Activated B cell treated with CpG ODN at 0.5 μM for 24 hours (primary cell): ENCODE measurements around the gene KCNK2. TPM values are rescaled to one million over a fixed set of nuclear protein-coding genes. Genes with fewer than 3 reads are reported as not detected.

Experiments used
- ATAC-seq: fragments of 200-7000 bp; cut with Tn5 transposase; one replicate; pipeline ENCODE4 v1.10.0; 2021; ENCODE audit warnings: low read depth, mild to moderate bottlenecking, moderate library complexity
- CTCF ChIA-PET: fragments of 350-600 bp; sonication (Branson Sonifier 250); formaldehyde crosslinking; loops from one replicate; lab custom pipeline; 2021; ENCODE audit warnings: antibody characterized with exemption; lab: Charles Lee
- POLR2A ChIA-PET: fragments of 350-600 bp; sonication (Branson Sonifier 250); formaldehyde crosslinking; loops from one replicate; lab custom pipeline; 2021; ENCODE audit warnings: antibody characterized with exemption; lab: Charles Lee
- DNase-seq: peaks from one replicate; pipeline ENCODE4 v3.0.0; 2022
- H3K27ac Mint-ChIP-seq: one replicate; pipeline ENCODE4 v1.8.0; 2020; ENCODE audit warnings: mixed read lengths
- H3K27me3 Mint-ChIP-seq: one replicate; pipeline ENCODE4 v1.8.0; 2021; ENCODE audit warnings: mixed read lengths
- H3K36me3 Mint-ChIP-seq: one replicate; pipeline ENCODE4 v1.8.0; 2021; ENCODE audit warnings: low read depth, mixed read lengths
- H3K4me1 Mint-ChIP-seq: one replicate; pipeline ENCODE4 v1.8.0; 2021; ENCODE audit warnings: mixed read lengths
- H3K4me3 Mint-ChIP-seq: one replicate; pipeline ENCODE4 v1.8.0; 2020; ENCODE audit warnings: mild to moderate bottlenecking, mixed read lengths
- H3K9me3 Mint-ChIP-seq: one replicate; pipeline ENCODE4 v1.8.0; 2020; ENCODE audit warnings: mixed read lengths
- CTCF ChIP-seq: fragments of 200-600 bp; IDR thresholded peaks from one replicate; pipeline ENCODE4 v1.8.0; 2022; ENCODE audit warnings: antibody characterized with exemption, mild to moderate bottlenecking
- intact Hi-C: fragments of 100-400 bp; cut with micrococcal nuclease; formaldehyde crosslinking; loops from one replicate; pipeline ENCODE4 v1.15.1; 2024
- total RNA-seq: library from RNA; stranded (reverse); gene quantifications from 2 replicates; pipeline ENCODE4 v1.2.3, GENCODE V29; 2022

KCNK2 gene
- total RNA-seq, 1 donor from 2014 or later, result not detected

DNA sequence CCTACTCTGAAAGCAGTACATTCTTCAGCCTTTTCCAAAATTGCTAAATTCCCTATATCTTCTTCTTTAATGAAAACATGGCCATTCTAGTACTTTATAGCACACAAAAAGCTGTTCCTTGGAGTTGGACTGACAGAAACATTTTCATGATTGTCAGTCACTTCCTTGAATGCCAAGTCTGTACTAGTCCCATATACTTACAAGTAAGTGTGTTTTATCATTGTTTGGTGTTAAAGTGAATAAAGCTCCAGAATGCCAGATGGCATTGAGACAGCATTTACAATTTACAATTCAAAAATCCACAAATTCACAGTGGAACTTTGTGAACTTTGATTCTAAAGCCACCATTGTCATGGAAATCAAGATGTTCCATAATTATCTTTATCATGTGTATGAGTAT lies 36.5 kb downstream of the KCNK2 start:
- intact Hi-C loops, result no loop called here
- TF ChIP-seq CTCF, result no peak
- ATAC-seq (no peak), DNase-seq (no peak)
- H3K27ac Mint-ChIP-seq, result no peak overlapping the region
- no peaks in the 10 kb centered on the region for H3K4me1 Mint-ChIP-seq
- H3K27me3 Mint-ChIP-seq, result no peaks in the 10 kb centered on the region
- CTCF ChIA-PET, result no interaction called here
- no peaks in the 10 kb centered on the region for H3K36me3 Mint-ChIP-seq
- no peaks in the 10 kb centered on the region for H3K9me3 Mint-ChIP-seq
- no peak overlapping the region for H3K4me3 Mint-ChIP-seq
- POLR2A ChIA-PET, result no interaction called here

GRCh38 chr1:215119719-215120365 lies 37.3 kb downstream of the KCNK2 start:
- Mint-ChIP-seq H3K4me1 (no peaks in the 10 kb centered on the region), H3K9me3 (no peaks in the 10 kb centered on the region), H3K27ac (no peak overlapping the region), H3K36me3 (no peaks in the 10 kb centered on the region), H3K4me3 (no peak overlapping the region), H3K27me3 (no peaks in the 10 kb centered on the region)
- ATAC-seq (no peak), DNase-seq (no peak)
- ChIA-PET CTCF (no interaction called here), POLR2A (no interaction called here)
- no peak for TF ChIP-seq CTCF
- intact Hi-C loops, result no loop called here

GRCh38 chr1:215128504-215128903 lies 46.0 kb downstream of the KCNK2 start:
- TF ChIP-seq CTCF, result no peak
- CTCF ChIA-PET, result no interaction called here
- Mint-ChIP-seq H3K4me1 (no peaks in the 10 kb centered on the region), H3K36me3 (no peaks in the 10 kb centered on the region), H3K4me3 (no peak overlapping the region), H3K27me3 (no peaks in the 10 kb centered on the region), H3K9me3 (peaks cover 4% of the 10 kb centered on the region), H3K27ac (no peak overlapping the region)
- intact Hi-C loops, result no loop called here
- POLR2A ChIA-PET, result no interaction called here
- ATAC-seq (no peak), DNase-seq (no peak)

- Mint-ChIP-seq H3K36me3 (no peaks in the 10 kb centered on the region), H3K9me3 (peaks cover 4% of the 10 kb centered on the region), H3K4me3 (no peak overlapping the region), H3K27me3 (no peaks in the 10 kb centered on the region), H3K27ac (no peak overlapping the region), H3K4me1 (no peaks in the 10 kb centered on the region)
- intact Hi-C loops, result no loop called here
- ChIA-PET CTCF (no interaction called here), POLR2A (no interaction called here)
- ATAC-seq (no peak), DNase-seq (no peak)
- TF ChIP-seq CTCF, result no peak
These were observed 48.8 kb downstream of the KCNK2 start for GRCh38 chr1:215131291-215131690.

DNA sequence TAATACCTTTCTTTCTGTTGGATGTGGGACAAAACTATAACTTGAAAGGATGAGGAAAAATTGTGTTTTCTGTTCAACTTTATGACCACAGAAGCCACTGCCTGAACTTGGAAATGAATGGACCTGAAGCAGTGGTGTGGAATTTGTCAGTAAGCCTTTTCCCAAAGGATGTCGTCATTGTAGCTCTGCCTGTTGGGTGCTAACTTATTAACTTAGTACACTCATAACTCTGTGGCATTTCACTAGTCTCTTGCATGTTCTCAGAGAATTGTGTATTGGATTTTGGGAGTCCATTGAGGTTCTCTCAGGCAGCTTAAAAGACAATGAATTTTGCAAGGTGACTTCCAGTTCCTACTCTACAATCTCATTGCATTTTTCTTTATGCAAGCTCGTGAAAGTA lies 49.6 kb downstream of the KCNK2 start:
- Mint-ChIP-seq H3K4me3 (no peak overlapping the region), H3K9me3 (peaks cover 4% of the 10 kb centered on the region), H3K27me3 (no peaks in the 10 kb centered on the region), H3K27ac (no peak overlapping the region), H3K4me1 (no peaks in the 10 kb centered on the region), H3K36me3 (no peaks in the 10 kb centered on the region)
- ATAC-seq, result no peak
- DNase-seq, result no peak
- no peak for TF ChIP-seq CTCF
- intact Hi-C loops, result no loop called here
- ChIA-PET POLR2A (no interaction called here), CTCF (no interaction called here)
